Esophagus muscularis mucosa (tissue), 4 donors: ENCODE results near the gene KIR2DL1. TPM values are rescaled to one million over a fixed set of nuclear protein-coding genes. Genes with fewer than 3 reads are reported as not detected.
"Not testable (repeated sequence)": the region's sequence is repeated elsewhere in the genome, so short reads cannot be mapped to it uniquely, and the experiment has no call there.

Source experiments
- DNase-seq: peaks from one replicate; pipeline ENCODE4 v3.0.0-alpha.2; 2017; ENCODE audit errors: extremely low spot score
- H3K27ac ChIP-seq, 4 donors: fragments of 200-600 bp; sonication (generic); replicated peaks in 1 of 4; 1 replicate in 3 of 4; 2 replicates in 1 of 4; pipeline ENCODE4 v1.5.1; 2016 to 2019; ENCODE audit warnings: mild to moderate bottlenecking in 1 of 4
- H3K27me3 ChIP-seq, 4 donors: fragments of 200-600 bp; sonication (generic); one replicate each; pipeline versions ENCODE4 v1.5.1 to v1.6.0; 2016 to 2019
- H3K36me3 ChIP-seq, 4 donors: fragments of 200-600 bp; sonication (generic); one replicate each; pipeline ENCODE4 v1.5.1; 2016 to 2019
- H3K4me1 ChIP-seq, 4 donors: fragments of 200-600 bp; sonication (generic); one replicate each; pipeline ENCODE4 v1.5.1; 2016 to 2019
- H3K4me3 ChIP-seq, 4 donors: fragments of 200-600 bp; sonication (generic); 1 replicate in 2 of 4; 2 replicates in 2 of 4; pipeline ENCODE4 v1.5.1; 2016 to 2019; ENCODE audit warnings: mild to moderate bottlenecking in 4 of 4, moderate library complexity in 1 of 4
- H3K9me3 ChIP-seq, 4 donors: fragments of 200-600 bp; sonication (generic); 1 replicate in 3 of 4; 2 replicates in 1 of 4; pipeline ENCODE4 v1.5.1; 2016 to 2019
- CTCF ChIP-seq, 3 experiments: fragments of 200-600 bp in 2 of 3; fragments of 450-650 bp in 1 of 3; sonication (generic) in 2 of 3; IDR thresholded peaks; one replicate each; pipeline ENCODE4 v1.5.1; 2017 to 2019; ENCODE audit warnings: antibody characterized with exemption in 3 of 3, mild to moderate bottlenecking in 2 of 3, moderate library complexity in 1 of 3
- EP300 ChIP-seq: sonication (generic); formaldehyde crosslinking; IDR thresholded peaks from one replicate; pipeline ENCODE4 v1.6.1; 2017; ENCODE audit warnings: antibody characterized with exemption
- POLR2A ChIP-seq: fragments of 450-650 bp; IDR thresholded peaks from one replicate; pipeline ENCODE4 v1.6.1; 2017; ENCODE audit warnings: antibody characterized with exemption, moderate library complexity, mild to moderate bottlenecking, low read depth
- POLR2AphosphoS5 ChIP-seq, 2 donors: sonication (generic); formaldehyde crosslinking; IDR thresholded peaks; one replicate each; pipeline ENCODE4 v1.6.1; 2017; ENCODE audit warnings: antibody characterized with exemption in 2 of 2
- WGBS: methylation state at CpG from one replicate; pipeline ENCODE4 v1.1.5; 2018; 5-methylcytosine and 5-hydroxymethylcytosine counted together
- intact Hi-C: fragments of 100-400 bp; cut with DNase I; formaldehyde crosslinking; loops from one replicate; pipeline ENCODE4 v1.15.1; 2023
- total RNA-seq, 4 donors: library from RNA; depleted of rRNA; stranded (reverse); fragments of >200 nt; gene quantifications; one replicate each; pipeline versions ENCODE4 v1.1.0 to v1.2.1, GENCODE V29; 2016

The KIR2DL1 gene
- total RNA-seq, 4 donors from 2014 or later, result not detected

- H3K4me1 ChIP-seq, result no peaks in the 10 kb centered on the region
- no peak for TF ChIP-seq POLR2AphosphoS5 (IDR thresholded peaks at IDR 0.05)
- no peak for TF ChIP-seq POLR2A
- no peak for TF ChIP-seq CTCF (IDR thresholded peaks at IDR 0.05)
- no peak for TF ChIP-seq EP300
- no peak for DNase-seq
- H3K27ac ChIP-seq, result no peak overlapping the region
- H3K27me3 ChIP-seq, result no peaks in the 10 kb centered on the region
- no peak overlapping the region for H3K4me3 ChIP-seq
- H3K9me3 ChIP-seq, result peaks cover 0 to 2% (median 0%) of the 10 kb centered on the region in 4 donors
- H3K36me3 ChIP-seq, result no peaks in the 10 kb centered on the region
- 56% methylated on average over 3 of the region's 3 CpGs for WGBS
- intact Hi-C loops, result no loop called here
Observed at GRCh38 chr19:54728167-54728566, 41.4 kb upstream of the KIR2DL1 start.

GRCh38 chr19:54729416-54730188, 40.0 kb upstream of the KIR2DL1 start:
- 74% methylated on average over 14 of the region's 15 CpGs for WGBS
- Histone ChIP-seq H3K27ac (no peak overlapping the region), H3K27me3 (no peaks in the 10 kb centered on the region), H3K9me3 (peaks cover 0 to 2% (median 0%) of the 10 kb centered on the region in 4 donors), H3K36me3 (no peaks in the 10 kb centered on the region), H3K4me1 (no peaks in the 10 kb centered on the region), H3K4me3 (no peak overlapping the region)
- TF ChIP-seq EP300 (no peak), POLR2AphosphoS5 (IDR thresholded peaks at IDR 0.05) (no peak)
- intact Hi-C loops, result no loop called here
- no peak for DNase-seq

- peaks cover 0 to 2% (median 0%) of the 10 kb centered on the region in 4 donors for H3K9me3 ChIP-seq
- H3K4me3 ChIP-seq, result no peak overlapping the region
- no peaks in the 10 kb centered on the region for H3K4me1 ChIP-seq
- no peaks in the 10 kb centered on the region for H3K36me3 ChIP-seq
- 60% methylated on average over 8 of the region's 8 CpGs for WGBS
- no peak for DNase-seq
- TF ChIP-seq POLR2A, result no peak
- no peak for TF ChIP-seq POLR2AphosphoS5 (IDR thresholded peaks at IDR 0.05)
- no peak for TF ChIP-seq CTCF (IDR thresholded peaks at IDR 0.05)
- no peak for TF ChIP-seq EP300
- H3K27ac ChIP-seq, result no peak overlapping the region
- H3K27me3 ChIP-seq, result no peaks in the 10 kb centered on the region
- intact Hi-C loops, result no loop called here
Observed at GRCh38 chr19:54731191-54731590, 38.4 kb upstream of the KIR2DL1 start.

- DNase-seq, H3K36me3 ChIP-seq, H3K27ac ChIP-seq, H3K4me3 ChIP-seq, H3K9me3 ChIP-seq, intact Hi-C loops, H3K4me1 ChIP-seq: not testable (repeated sequence)
- peaks cover 0 to 12% (median 0%) of the 10 kb centered on the region in 4 donors for H3K27me3 ChIP-seq
- 91% methylated on average over 16 of the region's 16 CpGs for WGBS
Observed at GRCh38 chr19:54738306-54738705, 31.3 kb upstream of the KIR2DL1 start, which contains the start of gene KIR2DL3. Gene KIR2DL3 (plus strand): TSS chr19:54738513. CDS start chr19:54738546, 33 bp downstream.

GRCh38 chr19:54738715-54739114, 30.9 kb upstream of the KIR2DL1 start:
- no peaks in the 10 kb centered on the region for H3K9me3 ChIP-seq
- WGBS, result 42% methylated on average over 1 of the region's 1 CpG
- no peaks in the 10 kb centered on the region for H3K36me3 ChIP-seq
- H3K27ac ChIP-seq, result no peak overlapping the region
- H3K4me3 ChIP-seq, result no peak overlapping the region
- peaks cover 0 to 12% (median 0%) of the 10 kb centered on the region in 4 donors for H3K27me3 ChIP-seq
- DNase-seq, result no peak
- intact Hi-C loops, result no loop called here
- TF ChIP-seq CTCF (IDR thresholded peaks at IDR 0.05) (no peak), POLR2AphosphoS5 (IDR thresholded peaks at IDR 0.05) (no peak), POLR2A (no peak), EP300 (no peak)
- H3K4me1 ChIP-seq, result no peaks in the 10 kb centered on the region
